ENCODE results near the gene PKN3.

GRCh38 chr9:128685636-128686489 lies 16.4 kb upstream of the PKN3 start:
- TF ChIP-seq, protein P1, sequence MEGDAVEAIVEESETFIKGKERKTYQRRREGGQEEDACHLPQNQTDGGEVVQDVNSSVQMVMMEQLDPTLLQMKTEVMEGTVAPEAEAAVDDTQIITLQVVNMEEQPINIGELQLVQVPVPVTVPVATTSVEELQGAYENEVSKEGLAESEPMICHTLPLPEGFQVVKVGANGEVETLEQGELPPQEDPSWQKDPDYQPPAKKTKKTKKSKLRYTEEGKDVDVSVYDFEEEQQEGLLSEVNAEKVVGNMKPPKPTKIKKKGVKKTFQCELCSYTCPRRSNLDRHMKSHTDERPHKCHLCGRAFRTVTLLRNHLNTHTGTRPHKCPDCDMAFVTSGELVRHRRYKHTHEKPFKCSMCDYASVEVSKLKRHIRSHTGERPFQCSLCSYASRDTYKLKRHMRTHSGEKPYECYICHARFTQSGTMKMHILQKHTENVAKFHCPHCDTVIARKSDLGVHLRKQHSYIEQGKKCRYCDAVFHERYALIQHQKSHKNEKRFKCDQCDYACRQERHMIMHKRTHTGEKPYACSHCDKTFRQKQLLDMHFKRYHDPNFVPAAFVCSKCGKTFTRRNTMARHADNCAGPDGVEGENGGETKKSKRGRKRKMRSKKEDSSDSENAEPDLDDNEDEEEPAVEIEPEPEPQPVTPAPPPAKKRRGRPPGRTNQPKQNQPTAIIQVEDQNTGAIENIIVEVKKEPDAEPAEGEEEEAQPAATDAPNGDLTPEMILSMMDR (IDR thresholded peaks at IDR 0.05; ENCODE audit: low read length) = no peak
- no peak for TF ChIP-seq EZH2 (IDR thresholded peaks at IDR 0.05; ENCODE audit: borderline replicate concordance, low read length)

Data from OCI-LY1 (cell line).